HG03159 (cell line): ENCODE measurements around the gene ZDHHC11B.
A peak's percentile ranks its signal among the peaks of the same experiment; 100 is the strongest.
"Not testable (repeated sequence)": the region's sequence is repeated elsewhere in the genome, so short reads cannot be mapped to it uniquely, and the experiment has no call there.

ENCODE experiments used
- ATAC-seq: cut with Tn5 transposase; IDR thresholded peaks from one replicate; pipeline ENCODE4 v1.9.1; 2021; ENCODE audit warnings: mild to moderate bottlenecking, moderate library complexity; ENCODE audit not compliant: unreplicated experiment

Gene ZDHHC11B

DNA sequence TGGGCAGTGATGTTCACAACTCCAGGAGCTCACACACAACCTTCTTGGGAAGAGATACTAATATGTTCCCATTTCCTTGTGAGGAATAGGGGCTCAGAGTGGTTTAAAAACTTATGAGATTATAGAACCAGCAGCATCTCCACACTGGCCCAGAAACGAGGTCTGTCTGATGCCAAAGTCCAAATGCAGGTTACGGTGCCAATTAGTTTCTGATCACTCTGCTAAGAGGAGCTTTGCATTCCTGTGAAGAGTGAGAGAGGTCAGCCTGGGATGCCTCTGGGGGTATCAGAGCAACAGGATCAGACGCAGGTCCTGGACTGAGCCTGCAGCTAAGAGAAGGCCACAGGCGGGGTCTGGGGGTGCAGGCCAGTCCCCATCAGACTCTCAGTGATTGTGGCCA lies 61.2 kb downstream of the ZDHHC11B start:
- not testable (repeated sequence) for ATAC-seq

GRCh38 chr5:719379-719778 lies 65.2 kb downstream of the ZDHHC11B start:
- ATAC-seq: not testable (repeated sequence)

- no peak for ATAC-seq
Observed at GRCh38 chr5:717143-717542, 67.4 kb downstream of the ZDHHC11B start.

DNA sequence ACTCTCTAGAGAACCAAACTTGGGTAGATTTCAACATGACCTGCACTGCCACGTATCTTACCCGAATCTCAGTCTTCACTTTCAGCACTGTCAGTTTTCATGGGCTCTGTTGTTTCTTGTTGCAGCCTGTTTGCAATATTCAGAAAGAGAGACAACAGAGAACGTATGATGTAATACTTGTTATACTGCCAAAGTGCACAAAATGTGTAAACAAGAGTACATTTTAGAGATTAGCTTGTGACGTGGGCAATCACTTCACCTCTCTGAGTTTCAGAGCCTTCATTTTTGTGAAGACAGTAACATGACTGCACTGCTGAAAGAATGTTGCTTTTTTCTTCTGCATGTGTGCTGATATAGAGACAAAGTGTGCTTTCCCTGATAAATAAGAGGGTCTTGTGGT lies 67.8 kb downstream of the ZDHHC11B start:
- not testable (repeated sequence) for ATAC-seq

DNA sequence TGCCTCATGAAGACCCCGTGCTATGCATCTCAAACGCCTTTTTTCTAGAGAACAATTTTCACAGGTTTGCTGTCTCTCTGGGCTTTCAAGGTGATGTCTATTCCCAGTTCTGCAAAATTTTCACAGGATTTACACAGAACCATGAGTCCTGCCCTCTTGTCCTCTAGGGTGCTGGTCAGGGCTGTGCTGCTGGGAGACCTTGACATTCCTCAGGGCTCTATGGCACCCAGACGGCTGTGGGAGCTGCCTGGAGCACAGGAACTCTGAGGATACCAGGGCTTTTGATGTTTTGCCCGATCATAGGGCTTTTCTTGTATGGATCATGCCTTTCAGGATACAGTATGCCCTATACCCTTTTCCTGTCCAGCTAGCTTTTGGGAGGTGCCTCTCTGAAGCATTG lies 68.9 kb downstream of the ZDHHC11B start:
- not testable (repeated sequence) for ATAC-seq

DNA sequence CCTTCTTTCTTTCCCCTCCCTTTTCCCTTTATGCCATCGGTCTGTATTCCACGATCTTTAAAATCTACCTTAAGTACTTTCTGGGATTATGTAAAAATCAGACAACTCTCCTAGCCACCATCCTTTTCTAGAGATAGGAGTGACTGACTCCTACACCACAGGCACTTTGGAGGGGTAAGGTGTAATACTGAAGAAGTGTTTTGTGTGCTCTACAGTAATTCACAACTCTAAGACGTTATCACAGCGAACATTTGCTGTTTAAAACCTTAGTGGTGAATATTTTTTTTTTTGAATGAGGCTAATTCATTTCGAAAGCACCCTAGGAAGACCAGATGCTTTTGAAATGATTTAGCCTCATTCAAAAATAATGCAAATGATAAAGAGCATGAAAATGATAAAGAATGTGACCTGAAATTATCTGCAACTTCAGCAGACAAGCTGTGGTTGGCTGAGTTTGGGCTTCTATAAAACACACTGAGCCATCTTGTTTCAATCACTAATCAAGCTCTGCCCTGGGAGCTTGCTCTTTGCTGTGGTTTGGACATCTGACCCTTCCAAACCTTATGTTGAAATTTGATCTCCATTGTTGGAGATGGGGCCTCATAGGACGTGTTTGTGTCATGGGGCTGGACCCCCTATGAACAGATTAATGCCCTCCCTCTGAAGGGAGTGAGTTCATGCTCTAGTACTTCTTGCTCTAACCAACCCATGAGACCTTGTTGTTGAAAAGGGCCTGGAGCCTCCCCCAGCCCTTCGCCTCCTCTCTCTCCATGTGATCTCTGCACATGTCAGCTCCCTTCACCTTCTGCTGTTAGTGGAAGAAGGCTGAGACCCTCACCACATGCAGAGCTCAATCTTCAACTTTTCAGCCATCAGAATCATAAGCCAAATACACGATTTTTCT lies 70.1 kb downstream of the ZDHHC11B start:
- not testable (repeated sequence) for ATAC-seq

GRCh38 chr5:713686-714085 lies 70.8 kb downstream of the ZDHHC11B start:
- not testable (repeated sequence) for ATAC-seq

GRCh38 chr5:708848-709517 lies 75.5 kb downstream of the ZDHHC11B start:
- not testable (repeated sequence) for ATAC-seq

DNA sequence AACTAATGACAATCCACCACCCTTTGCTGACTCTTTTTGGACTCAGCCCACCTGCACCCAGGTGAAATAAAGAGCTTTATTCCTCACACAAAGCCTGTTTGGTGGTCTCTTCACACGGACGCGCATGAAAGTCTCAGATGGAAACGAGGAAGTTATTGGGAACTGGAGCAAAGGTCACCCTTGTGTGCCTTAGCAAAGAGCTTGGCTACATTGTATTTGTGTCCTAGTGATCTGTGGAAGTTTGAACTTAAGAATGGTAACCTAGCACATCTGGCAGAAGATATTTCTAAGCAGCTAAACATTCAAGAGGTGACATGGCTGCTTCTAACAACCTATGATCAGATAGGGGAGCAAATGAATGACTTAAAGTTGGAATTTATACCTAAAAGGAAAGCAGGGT lies 76.2 kb downstream of the ZDHHC11B start:
- ATAC-seq: not testable (repeated sequence)

GRCh38 chr5:706127-706526 lies 78.4 kb downstream of the ZDHHC11B start:
- not testable (repeated sequence) for ATAC-seq

DNA sequence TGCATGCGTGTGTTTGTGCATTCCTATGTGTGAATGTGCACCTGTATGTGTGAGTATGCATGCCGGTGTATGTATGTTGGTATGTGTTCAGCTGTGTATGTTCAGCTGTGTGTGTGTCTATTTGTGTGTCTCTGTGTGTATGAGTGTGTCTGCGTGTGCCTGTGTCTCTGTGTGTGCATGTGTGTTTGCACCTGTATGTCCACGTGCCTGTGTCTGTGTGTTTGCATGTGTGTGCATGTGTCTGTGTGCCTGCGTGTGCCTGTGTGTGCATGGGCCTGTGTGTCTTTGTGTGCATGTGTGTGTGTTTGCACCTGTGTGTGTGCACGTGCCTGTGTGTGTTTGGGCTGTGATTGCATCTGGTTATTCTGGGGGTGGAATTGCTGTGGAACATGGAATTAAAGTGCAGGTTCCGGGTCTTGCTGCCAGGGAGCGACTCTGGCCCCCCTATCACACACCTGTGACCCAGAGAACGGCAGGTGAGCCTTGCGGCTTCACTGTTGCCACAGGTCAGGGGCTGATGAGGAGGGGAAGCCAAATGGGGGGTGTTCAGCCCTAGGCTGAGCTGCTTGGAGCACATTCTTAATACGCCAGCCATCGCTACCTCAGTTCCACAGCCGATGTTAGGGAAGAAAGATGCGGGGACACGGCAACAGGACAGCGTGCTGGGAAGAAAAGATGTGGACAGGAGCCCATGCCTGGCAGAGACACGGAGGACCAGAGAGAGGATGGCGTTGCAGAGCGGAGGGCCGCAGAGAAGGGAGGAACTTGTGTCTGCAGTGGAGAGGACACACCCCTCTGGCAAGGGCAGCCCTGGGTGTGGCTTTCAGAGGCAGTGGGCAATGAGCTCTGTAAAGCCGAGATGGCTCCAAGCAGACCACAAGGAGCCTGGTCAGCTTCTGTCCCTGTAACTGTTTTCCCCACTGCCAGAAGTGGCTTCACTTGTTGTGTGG lies 87.5 kb downstream of the ZDHHC11B start:
- not testable (repeated sequence) for ATAC-seq

DNA sequence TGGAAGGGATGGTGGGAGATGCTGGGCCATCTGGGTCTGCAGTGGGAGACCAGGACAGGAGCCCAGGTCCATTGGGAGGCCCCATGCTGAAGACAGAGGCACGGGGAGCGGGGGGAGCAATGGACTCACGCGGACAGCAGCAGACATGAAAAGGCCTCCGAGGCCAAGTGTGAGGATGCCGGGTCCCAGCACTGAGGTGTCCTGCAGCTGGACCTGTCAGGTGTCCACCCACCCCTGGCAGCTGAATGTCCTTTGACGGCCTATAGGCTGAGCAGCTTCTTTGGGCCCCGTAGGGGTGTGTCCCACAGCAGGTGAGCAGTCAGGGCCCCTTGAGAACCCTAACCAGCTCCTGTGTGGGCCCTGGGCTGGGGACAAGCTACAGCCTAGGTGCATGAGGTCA lies 88.3 kb downstream of the ZDHHC11B start:
- ATAC-seq: not testable (repeated sequence)

- not testable (repeated sequence) for ATAC-seq
Observed at GRCh38 chr5:695475-695874, 89.1 kb downstream of the ZDHHC11B start.

DNA sequence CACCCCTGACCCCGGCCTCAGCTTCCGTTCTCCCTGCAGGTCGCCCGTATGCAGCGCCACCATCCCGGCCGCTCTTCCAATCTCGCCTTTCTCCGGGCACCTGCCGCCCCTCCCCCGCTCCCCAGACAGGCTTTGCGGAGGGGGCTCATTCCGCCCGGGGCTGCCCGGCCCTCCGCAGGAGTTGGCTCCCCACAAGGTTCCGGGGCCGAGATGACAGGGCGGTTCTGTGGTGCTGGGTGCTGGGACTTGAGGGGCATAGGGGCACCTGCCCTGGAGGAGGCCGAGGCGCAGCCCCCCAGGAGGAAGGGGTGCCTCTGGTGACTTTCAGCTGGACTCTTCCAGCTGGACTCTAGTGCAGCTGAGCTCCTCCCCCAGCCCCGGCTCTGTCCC lies 90.5 kb downstream of the ZDHHC11B start:
- not testable (repeated sequence) for ATAC-seq

GRCh38 chr5:693271-694041 lies 91.1 kb downstream of the ZDHHC11B start, which contains the start of gene TPPP:
Gene TPPP (minus strand): TSS chr5:693352. CDS start chr5:678060, 15,292 bp downstream.
- ATAC-seq: peak; percentile 79

DNA sequence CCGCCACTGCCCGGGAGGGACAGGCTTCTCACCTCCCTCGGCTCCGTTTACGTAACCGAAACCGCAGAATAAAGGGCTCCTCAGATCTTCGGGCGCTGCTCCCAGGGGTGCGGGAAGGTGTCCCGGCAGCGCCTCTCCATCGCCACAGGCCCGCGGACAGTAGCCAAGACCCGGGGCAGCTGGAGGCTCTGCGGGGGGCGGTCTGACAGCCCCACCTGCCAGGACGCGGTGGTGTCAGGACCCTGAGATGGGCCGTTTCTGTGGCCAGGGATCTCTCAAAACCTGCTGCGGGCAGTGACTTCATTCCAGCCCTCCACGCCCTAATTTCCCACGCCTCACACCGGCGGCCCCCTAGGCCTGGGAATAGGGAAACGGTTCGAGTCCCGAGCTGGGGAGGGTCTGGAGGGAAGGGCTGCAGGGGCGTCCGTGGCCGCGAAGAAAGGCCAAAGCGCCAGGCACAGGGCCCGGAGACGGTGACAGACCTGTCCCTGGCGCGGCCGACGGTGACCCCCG lies 91.9 kb downstream of the ZDHHC11B start:
- peak; percentile 14 for ATAC-seq

DNA sequence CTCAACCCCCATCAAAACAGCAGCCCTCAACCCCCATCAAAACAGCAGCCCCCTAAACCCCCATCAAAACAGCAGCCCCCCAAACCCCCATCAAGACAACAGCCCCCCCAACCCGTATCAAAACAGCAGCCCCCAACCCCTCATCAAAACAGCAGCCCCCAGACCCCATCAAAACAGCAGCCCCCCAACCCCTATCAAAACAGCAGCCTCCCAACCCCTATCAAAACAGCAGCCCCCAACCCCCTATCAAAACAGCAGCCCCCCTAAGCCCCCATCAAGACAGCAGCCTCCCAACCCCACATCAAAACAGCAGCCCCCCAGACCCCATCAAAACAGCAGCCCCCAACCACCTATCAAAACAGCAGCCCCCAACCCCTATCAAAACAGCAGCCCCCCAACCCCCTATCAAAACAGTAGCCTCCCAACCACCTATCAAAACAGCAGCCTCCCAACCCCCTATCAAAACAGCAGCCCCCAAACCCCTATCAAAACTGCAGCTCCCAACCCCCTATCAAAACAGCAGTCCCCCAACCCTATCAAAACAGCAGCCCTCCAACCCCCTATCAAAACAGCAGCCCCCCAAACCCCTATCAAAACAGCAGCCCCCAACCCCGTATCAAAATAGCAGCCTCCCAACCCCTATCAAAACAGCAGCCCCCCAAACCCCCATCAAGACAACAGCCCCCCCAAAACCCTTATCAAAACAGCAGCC lies 92.6 kb downstream of the ZDHHC11B start:
- no peak for ATAC-seq

DNA sequence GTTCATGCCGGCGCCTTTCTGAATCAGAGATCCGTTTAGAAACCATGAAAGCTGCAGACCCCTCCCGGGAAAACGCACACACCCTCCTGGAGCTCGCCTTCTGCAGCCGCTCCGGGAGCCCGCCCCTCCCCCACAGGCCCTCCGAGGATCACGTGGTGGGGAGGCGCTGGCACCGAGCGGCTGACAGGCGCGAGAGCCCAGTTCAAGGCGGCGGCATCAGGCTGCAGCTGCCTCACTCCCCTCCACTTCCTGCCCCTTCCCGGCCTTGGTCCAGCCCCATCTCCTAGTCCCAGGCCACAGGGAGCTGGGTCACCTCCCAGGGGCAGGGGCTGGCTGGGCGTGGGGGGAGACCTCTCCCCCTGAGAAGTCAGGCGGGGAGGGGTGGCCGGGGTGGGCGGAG lies 93.5 kb downstream of the ZDHHC11B start:
- not testable (repeated sequence) for ATAC-seq

DNA sequence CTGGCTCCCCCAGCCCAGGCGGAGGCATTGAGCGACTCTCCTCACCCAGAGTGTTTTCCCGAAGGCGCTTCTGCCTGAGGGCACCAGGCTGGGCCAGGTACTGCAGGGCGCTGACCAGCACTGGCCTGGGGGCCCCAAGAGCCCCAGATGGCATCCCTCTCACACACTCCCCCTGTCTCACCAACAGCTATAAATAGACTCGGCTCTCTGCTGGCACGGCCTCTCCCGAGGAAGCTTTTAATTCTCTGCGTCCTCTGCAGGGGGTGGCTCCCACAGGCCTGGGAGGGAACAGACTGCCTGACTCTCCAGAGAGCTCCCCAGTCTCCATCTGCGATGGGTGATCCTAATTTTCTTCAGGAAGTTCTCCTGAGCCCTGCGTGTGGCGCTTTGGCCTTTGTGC lies 94.2 kb downstream of the ZDHHC11B start:
- not testable (repeated sequence) for ATAC-seq
